CD4-positive, alpha-beta T cell treated with Interleukin-17A for 1 hour (primary cell): ENCODE measurements around the gene MYO10.
"Not testable (repeated sequence)": the region's sequence is repeated elsewhere in the genome, so short reads cannot be mapped to it uniquely, and the experiment has no call there.

Source experiments
- DNase-seq: peaks from one replicate; pipeline ENCODE4 v3.0.0-alpha.2; 2020

Gene MYO10

DNA sequence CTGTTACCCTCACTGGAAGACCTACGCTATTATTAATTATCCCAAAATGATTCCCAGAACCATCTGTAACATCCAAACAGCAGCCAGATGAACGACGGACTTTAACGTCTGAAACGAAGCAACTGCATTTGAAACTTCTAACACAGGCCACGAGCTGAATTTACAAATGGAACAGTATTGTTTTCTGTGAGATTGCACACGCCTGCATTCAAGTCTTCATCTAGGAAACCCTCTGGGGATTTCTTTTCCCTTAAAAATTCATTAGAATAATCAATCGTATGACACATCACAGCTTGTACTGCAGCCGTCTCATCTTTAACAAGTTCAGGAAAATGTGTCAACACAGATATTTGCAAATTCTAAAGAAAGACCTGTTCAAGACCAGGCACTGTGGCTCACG, 80.2 kb downstream of the MYO10 start:
- no peak for DNase-seq

DNA sequence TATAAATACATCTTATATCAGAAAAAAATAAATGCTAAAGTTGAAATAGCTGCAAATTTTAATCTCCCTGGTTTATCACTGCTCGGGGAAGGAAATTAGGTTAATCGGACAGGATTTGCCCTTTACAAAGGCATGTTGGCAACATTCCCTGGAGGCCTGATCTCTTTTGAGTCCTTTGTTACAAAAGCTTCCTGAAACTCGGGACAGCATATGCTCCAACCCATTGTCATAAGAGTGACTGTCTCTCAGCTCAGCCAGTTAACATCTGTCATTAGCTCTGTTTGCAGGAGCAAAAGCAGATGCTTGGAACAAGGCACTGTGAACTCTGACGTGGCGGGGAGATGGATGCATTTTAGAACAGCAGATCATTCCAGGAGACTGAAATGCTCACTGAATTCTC, 80.6 kb downstream of the MYO10 start:
- no peak for DNase-seq

DNA sequence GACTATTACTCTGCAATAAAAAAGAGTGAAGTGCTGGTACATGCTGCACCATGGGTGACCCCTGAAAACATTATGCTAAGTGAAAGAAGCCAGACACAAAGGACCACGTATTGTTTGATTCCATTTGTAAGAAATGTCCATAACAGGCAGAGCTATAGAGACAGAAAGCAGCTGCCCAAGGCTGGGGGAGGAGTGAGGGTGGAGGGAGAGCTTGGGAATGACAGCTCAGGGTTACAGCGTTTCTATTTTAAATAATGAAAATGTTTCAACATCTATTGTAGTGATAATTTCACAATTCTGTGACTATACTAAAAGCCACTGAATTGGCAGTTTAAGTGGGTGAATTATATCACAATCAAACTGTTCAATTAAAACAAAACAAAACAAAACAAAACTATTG, 81.7 kb downstream of the MYO10 start:
- no peak for DNase-seq

DNA sequence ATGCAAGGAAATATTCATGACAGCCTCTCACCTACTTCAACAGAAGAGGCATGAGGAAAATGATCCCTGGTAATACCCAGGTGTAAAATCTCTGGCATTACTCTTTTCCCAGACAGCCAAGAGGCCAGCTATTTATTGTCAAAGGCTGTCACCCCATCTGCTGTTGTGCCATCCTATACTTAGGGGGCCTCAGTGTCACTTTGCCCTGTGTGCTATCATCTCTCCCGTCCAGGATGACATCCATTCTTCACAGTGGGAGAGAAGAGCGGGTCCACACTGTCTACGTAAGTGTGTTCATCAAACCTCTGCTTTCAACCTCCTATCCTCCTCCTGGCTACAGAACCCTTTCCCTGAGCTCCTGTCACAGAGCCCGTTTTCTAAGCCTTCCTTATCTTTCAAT, 82.6 kb downstream of the MYO10 start:
- no peak for DNase-seq

DNA sequence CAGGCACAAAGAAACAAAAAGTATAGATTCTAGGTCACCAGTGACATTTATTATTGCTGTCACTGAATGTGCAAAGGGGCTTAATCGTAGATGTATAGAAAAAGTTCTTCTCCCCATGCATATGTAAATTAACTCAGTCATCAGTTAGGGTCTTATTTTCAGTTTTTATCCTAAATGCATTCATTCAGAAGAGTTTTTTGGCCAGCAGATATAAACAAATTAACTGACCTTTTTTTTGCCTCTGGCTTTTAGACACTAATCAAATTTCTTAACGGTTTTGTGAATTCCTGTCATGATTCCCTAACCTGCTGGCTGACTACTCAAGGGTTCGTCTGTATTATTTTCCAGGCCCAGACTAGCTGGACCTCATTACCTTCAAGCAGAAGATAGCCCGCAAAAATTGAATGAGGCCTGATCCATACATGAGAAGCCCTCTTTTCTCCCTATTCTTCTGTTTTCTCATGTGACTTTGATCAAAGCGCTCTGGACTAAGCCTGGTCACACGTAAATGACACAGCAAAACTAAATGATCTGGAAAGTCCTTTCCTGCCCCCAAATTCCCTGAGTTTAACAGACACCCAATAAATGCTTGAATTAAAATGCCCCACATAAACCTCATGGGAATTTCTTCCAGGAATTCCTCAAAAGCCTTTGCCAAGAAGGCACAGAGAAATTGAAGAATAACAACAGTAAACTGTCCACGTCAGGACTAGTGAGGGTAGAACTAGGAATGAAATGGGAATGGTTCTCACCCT, 83.7 kb downstream of the MYO10 start:
- no peak for DNase-seq

DNA sequence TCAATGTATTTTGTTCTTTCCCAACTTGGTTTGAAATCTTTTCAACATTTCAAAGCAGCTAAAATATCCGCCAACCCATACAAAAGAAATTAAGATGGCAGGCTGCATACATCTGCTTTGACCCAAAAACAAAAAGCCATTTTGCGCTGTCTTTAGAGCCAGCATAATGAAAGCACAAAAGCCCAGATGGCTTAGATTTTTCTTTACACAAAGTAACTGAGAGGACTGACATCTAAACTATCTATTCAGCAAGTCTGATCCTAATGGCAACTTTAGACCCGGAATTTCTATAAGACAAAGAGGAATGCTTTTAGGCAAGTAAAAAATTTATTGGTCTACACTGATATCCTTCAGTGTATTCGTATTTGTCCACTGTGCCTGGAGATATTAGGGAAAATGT, 86.3 kb downstream of the MYO10 start:
- DNase-seq: no peak

DNA sequence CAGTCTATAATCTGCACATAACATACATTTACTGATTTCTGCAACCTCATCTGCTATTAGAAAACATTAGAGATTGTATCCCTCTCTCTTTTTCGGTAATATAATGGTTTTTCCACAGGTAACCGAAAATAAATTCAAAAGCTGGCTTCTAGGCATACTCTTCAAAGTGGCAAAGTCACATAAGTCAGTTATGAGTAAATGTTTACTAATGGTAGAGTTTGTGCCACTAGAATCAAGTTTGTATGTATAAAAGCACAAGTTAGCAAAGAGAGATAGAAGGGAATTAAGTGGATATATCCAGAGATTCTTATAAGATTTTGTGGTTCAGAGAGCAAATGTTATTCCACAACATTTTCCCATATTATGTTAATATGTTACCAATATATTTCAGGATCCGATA, 86.9 kb downstream of the MYO10 start:
- DNase-seq: no peak

DNA sequence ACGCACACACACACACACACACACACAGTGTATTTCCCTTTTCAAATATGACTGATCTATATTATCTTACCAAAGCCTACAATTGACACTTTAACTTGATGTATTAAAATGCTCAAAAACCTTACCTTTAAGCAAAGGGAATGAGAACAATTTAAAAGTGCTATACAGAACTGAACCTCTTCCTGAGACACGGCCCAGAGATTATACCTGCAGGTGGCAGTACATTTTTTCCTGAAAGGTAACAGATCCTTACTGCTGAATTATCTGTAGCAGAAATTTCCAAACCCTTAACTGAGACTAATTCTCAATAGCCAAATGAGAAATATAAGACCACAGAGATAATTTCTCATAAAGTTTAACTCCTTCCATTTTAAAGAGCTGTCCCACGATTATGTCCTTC, 91.1 kb downstream of the MYO10 start:
- DNase-seq: no peak

DNA sequence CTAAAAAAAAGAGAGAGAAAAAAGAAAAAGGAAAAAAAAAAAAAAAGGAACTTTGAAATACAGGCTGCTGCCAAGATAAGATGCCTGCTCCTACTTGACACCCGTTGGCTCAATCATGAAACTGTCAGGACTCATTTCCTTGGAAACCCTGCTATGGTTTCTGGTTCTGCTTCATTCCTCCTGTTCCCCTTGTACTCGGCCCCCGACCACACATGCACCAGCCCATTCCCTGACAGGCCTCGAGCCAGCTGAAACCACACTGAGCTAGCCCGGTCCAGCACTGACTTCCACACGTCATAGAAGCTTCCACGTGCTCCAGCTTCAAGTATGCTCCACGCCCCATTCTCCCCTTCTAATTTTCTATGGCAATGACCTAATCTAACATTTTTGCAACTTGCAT, 93.2 kb downstream of the MYO10 start:
- no peak for DNase-seq

DNA sequence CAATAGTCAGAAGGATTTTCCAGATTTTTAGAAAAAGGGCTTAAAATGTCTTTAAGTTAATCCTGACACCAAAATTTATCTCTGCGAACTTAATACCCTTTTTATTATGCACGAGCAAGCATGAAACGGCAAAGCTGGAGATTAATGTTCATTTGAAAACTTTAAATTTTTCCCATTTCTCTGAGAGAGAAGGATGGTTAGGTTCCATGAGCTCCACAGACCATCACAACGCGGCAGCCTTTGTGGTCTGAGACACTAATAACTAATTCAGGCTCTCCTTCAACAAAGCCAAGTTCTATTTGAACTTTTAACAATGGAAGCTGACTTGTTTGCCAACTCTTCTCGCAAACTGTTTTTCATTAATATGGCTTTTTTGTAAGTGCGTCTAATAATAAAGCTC, 94.7 kb downstream of the MYO10 start:
- DNase-seq: no peak

DNA sequence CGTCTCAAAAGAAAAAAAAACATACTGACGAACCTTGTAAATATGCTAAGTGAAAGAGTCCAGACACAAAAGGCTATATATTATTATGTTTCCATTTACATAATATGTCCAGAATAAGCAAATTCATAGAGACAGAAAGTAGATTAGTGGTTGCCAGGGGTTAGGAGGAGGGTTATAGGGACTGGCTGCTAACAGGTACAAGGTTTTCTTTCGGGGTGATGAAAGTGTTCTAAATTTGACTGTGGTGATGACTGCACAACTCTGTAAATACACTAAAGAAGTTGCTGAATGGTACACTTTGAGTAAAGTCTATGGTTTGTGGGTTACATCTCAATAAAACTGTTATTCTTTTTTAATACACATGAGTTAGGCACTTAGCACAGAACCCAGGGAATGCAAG, 98.8 kb downstream of the MYO10 start:
- DNase-seq: no peak

DNA sequence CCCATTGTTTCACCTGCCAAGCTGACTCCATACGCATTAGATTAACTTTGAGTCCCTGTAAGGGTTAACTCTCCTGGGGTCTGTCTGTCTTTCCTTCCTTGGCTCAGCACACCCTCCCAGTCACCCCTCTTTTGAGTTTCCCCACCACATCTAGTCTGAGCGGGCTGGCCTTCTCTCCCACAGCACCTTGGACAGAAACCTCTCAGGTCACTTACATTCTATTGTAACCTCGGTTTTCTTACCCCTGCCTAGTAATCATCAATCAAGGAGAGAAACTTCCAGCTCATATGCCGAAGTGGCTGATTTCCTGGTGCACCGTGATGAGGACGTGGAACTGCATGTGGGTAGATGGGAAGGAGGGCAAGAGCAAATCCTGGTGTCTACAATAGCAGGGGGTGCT, 102.1 kb downstream of the MYO10 start:
- no peak for DNase-seq

DNA sequence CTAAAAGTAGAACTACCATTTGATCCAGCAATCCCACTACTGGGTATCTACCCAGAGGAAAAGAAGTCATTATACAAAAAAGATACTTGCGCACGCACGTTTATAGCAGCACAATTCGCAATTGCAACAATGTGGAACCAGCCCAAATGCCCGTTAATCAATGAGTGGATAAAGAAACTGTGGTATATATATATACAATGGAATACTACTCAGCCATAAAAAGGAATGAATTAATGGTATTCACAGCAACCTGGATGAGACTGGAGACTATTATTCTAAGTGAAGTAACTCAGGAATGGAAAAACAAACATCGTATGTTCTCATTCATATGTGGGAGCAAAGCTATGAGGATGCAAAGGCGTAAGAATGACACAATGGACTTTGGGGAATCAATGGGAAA, 104.8 kb downstream of the MYO10 start:
- DNase-seq: not testable (repeated sequence)

DNA sequence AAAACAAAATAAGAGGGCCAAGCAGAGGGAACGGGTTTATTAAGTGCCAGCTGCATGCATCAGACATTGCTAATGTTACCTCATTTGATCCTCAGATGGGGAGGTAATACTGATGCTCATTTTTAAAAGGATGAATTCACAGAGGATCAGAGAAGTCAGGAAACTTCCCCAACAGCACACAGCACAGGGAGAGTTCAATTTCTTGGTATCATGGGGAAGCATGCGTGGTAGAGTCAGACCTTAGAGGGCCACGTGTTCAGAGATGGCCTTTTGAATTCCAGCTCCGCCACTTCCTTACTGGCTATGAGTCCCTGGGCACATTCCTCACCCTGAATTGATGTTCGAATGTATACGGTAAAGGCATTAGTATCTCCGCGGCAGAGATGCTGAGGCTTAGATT, 108.3 kb downstream of the MYO10 start:
- no peak for DNase-seq

DNA sequence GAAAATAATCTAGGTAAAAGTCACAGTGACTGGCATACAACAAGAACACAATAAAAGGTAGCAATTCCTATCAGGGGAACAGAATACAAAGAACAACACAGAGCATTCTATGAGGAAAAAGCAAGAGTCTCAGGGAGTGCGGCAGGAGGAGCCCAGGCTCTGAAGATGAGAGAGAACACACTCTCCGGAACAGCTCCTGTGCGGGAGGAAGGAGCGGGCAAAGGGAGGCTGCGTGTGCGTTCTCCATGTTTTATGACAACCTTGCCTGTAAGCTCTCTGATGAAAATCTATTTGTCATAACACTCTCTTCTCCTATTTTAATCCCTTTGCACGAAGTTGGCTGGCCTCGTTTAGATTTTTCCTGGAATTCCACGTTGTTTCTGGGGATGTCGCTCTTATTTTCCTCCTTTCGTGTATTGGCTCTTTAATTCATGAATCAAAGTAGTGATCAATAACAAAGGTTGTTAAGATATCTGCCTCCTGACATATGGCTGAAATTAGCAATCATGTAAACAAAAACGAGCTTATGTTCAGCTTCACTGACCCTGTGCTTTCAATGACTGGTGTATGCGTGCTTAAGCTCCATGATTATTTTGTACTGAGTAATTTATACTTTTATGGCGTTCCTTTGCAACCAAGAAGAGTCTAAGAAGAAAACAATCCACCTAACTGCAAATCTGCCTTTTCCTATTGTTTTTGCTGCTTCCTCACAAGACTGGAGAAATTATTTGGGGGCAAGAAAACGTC, 109.5 kb downstream of the MYO10 start:
- DNase-seq: no peak

DNA sequence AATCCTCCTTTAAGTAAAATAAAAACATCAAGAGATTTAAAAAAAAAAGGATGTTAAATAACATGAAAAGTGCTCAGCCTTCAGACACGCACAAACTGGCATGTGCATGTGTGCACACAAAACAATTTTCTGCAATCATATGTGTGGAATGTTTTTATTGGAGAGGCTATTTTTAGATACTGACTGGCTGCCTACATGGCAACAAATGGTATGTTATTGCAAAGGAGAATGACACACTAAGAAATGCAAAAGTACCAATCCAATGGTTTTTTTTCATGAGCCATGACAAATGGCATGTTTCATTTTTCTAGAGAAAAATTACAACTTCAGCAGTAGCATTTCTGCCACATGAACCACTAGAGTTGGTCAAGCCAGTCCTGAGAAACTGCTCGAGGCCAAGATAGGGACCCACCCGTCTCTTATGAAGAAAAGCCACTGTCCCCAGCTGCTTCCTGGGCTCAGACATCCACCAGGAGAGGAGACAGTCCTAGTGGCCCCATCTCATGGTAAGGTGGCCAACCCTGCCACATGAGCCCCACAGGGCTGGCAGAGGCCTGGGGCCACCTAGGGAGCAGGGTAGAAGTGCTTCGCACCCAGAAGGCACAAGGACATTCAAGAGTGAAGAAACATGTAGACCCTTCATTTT, 116.4 kb downstream of the MYO10 start:
- DNase-seq: no peak

DNA sequence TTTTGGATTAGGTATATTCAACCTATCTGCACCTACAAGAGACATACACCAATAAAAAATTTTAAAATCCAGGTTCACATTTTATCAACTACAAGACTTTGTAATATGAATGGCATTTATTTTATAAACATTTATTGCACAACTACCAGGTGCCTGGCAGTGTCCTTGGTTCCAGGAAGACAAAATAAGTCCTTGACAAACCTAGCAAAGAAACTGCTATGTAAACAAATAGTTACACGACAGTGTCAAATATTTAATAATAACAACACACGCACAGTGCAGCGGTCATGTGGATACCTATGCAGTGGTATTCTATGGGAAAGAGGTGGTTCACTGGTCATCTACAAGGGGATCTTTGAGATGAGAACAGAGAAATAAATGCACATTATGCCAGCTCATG, 120.7 kb downstream of the MYO10 start:
- no peak for DNase-seq

DNA sequence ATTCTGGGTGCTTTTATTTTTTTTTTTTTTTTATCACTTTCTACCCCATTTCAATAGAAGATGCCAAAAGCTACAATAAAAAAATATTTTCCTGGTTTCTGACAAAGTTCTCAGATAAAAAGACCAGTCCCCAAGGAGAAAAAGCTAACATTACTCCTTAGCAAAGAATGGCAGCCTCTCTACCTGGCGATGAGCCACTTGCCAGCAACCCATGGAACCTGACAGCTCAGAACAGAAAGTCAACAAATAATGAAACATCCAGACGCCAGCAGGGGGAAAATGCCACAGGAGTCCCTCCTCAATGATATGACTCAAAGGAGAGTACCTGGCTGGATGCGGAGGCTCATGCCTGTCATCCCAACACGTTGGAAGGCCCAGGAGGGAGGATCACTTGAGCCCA, 123.2 kb downstream of the MYO10 start:
- DNase-seq: no peak

DNA sequence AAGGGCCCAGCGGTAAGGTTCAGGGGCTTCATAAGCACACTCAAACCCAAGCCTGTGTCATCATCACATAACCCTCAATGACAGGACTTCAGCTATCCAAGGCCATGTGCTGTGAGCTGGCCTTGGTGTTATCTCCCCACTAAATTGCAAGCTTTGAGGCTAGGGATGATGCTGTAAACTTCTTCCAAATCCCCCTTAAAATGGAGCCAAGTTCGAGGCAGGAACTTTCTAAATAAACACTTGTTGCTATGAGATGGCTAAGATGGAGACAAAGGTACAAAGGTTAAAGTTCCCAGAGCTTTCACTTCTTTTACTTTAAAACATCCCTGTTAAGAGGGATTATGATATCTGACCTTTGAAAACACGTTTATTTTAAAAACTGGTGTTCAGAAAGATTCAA, 123.6 kb downstream of the MYO10 start:
- DNase-seq: no peak

DNA sequence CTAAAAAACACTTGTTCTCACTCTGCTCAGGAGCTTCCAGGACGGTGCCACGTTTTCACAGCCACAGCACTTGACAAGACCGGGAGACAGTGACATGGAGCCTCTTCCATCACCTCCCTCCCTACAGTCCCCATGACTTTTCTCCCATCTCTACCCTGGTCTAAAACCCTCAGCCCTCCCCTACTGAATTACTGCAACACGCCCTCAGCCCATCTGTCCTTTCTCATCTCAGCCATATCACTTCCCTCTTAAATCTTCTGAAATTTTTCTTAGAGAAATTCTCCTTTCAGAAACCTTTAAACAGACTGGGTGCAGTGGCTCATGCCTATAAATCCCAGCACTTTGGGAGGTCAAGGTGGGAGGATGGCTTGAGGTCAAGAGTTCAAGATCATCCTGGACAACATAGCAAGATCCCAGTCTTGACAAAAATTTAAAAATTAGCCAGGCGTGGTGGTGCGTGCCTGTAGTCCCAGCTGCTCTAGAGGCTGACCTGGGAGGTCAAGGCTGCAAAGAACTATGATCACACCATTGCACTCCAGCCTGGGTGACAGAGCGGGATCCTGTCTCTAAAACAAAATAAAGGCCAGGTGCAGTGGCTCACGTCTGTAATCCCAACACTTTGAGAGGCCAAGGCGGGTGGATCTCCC, 125.8 kb downstream of the MYO10 start:
- no peak for DNase-seq

DNA sequence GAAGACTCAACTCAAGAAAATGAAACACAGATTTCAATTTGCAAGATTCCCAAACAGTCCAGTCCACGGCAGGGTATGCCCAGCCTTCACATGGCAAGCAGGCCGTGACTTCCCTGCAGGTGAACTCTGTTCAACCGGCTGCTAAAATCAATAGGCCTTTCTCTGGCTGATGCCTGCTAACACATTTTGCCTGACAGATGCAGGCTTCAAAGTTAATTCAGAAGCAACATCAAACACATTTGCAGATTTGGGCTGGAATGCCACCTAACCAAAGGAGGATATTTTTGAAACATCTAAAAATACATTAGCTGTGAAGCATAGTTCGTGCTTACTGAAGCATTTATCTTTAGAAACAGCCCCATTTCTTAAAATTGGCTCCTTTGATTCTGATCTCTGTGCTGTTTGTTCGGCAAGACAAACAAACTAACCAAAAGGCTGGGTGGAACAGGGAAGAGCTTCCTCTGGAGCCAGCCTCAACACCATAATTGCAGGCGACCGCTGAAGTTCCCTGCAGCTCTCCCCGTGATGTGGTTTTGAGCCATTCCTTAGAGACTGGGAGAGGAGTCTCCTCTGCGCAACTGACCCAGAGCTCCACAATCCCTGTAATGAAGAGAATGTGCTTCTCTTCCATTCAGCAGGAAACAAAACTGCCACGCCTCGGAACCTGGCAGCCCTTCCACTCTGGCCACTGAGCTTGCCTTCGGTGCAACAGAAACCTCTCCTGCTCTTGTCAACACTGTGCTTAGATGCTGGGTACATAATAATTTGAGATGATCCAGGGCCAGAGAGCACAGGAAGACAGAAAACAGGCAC, 126.5 kb downstream of the MYO10 start:
- DNase-seq: no peak

DNA sequence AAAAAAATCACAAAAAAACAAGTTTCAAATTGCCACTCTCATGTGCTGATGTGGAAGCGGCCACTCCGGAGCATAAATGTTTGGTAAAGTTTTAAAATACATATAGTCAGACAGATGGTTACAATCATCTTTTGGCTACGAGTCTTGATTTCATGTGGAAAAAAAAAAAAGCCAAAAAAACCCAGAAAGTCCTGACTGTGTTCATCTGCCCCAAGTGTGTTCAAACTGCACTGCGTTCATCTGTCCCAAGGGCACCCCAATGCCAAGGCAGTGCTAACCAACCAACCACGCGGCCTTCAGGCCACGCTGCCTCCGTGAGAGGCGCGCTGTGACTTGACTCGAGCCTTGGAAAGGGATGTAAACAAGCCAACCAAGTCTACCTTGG, 127.1 kb downstream of the MYO10 start:
- no peak for DNase-seq

DNA sequence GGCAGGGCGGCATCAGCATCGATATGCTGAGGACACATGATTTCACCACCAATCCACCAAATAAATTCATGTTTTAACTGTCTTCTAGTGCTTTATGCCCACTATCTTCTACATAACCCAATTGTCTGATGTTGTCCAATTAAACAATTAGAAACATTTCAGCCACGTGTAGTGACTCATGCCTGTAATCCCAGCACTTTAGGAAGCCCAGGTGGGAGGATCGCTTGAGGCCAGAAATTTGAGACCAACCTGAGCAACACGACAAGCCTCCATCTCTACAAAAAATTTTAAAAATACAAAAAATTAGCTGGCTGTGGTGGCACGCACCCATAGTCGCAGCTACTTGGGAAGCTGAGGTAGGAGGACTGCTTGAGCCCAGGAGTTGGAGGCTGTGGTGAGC, 128.1 kb downstream of the MYO10 start:
- no peak for DNase-seq
